ENCODE results near the gene TCAP.

The TCAP gene, protein sequence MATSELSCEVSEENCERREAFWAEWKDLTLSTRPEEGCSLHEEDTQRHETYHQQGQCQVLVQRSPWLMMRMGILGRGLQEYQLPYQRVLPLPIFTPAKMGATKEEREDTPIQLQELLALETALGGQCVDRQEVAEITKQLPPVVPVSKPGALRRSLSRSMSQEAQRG

DNA sequence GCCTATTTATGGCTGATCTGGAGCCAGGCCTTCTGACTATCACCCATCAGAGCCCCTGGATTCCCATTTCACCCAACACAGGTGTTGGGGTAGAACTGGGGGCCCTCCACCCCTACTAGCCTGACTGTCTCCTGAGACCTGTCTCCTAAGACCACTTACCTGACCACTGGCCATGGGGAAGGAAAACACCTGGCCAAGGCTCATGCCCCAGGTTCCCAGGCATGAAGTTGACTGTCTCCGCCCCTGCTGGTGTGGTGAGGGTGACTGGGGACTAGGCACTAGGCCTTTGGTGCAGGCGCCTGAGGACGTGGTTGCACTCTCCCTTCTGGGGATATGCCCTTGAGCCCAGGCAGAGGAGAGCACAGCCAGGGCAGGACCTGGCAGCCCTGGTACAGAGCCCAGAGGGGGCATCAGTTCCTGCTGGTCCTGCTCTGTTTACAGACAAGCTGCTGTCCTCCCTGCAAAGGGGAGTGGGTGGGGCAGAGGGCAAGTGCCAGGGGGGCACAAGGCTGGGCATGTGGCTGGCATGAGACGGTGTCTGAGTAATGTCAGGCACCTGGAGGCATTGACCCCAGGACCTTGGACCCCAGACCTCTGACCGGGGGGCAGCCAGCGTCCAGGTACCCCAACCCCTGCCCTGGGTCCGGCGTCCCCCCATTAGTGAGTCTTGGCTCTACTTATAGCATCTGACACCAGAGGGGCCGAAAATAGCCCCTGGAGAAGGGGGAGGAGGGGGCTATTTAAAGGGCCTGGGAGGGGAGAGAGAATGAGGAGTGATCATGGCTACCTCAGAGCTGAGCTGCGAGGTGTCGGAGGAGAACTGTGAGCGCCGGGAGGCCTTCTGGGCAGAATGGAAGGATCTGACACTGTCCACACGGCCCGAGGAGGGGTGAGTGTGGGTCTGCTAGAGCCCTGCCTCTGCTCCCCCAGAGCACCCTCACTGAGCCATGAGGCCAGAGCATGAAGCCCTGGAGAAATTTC is at the start of gene TCAP:
Gene TCAP, plus strand, starts transcription at position 769 of the 981 bp plus-strand sequence. Its CDS starts 11 bp downstream, at position 780.
- Mint-ChIP-seq H3K27me3 (peaks cover 12% of the 10 kb centered on the region), H3K36me3 (ENCODE audit: low read depth) (peaks cover 5% of the 10 kb centered on the region), H3K4me3 (no peak within 1 kb of the TSS), H3K9me3 (no peaks in the 10 kb centered on the region), H3K4me1 (ENCODE audit: low read depth) (peaks cover 19% of the 10 kb centered on the region), H3K27ac (no peak within 1 kb of the TSS)

DNA sequence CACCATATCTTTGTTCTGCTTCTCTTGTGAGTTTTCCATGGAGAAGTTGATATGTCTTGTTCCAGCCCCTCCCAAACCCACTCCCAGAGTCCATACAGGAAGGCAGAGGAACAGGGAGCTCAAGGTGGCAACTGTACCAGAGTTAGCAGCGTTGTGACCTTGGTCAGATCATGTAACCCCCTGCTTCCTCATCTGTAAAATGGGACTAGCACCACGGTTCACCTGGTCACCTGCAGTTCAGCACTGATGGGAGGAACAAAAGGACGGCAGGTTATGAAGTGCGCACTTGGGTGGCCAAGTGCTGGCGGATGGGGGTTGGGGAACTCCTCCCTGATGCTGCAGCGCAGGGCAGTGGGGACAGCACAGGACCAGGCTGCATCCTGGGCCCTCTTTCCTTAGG is 49.7 kb upstream of the TCAP start:
- H3K27me3 Mint-ChIP-seq = peaks cover 22% of the 10 kb centered on the region
- no peaks in the 10 kb centered on the region for H3K36me3 Mint-ChIP-seq (ENCODE audit: low read depth)
- H3K4me1 Mint-ChIP-seq (ENCODE audit: low read depth) = peaks cover 3% of the 10 kb centered on the region
- H3K4me3 Mint-ChIP-seq = no peak overlapping the region
- H3K9me3 Mint-ChIP-seq = no peaks in the 10 kb centered on the region
- H3K27ac Mint-ChIP-seq = no peak overlapping the region

DNA sequence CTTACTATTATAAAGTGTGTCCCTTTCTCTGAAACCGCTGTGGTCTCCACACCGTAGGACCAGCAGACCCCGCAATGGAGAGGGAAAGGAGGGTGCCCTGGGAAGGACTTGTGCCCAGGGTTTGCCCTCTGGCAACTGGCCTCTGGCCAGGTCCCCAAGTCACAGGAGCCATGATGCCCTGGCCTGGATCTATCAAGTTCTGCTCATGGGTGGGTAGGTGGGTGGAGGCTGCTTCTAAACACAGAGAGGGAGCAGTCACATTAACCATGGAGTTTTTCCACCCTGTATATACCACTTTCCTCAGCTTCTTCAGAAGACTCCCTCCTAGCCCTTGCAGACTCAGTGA is 48.1 kb upstream of the TCAP start:
- no peaks in the 10 kb centered on the region for H3K36me3 Mint-ChIP-seq (ENCODE audit: low read depth)
- H3K4me1 Mint-ChIP-seq (ENCODE audit: low read depth) = peaks cover 7% of the 10 kb centered on the region
- H3K4me3 Mint-ChIP-seq = peak overlapping the region; percentile 43
- H3K9me3 Mint-ChIP-seq = no peaks in the 10 kb centered on the region
- H3K27ac Mint-ChIP-seq = peak overlapping the region; percentile 52
- H3K27me3 Mint-ChIP-seq = peaks cover 17% of the 10 kb centered on the region

DNA sequence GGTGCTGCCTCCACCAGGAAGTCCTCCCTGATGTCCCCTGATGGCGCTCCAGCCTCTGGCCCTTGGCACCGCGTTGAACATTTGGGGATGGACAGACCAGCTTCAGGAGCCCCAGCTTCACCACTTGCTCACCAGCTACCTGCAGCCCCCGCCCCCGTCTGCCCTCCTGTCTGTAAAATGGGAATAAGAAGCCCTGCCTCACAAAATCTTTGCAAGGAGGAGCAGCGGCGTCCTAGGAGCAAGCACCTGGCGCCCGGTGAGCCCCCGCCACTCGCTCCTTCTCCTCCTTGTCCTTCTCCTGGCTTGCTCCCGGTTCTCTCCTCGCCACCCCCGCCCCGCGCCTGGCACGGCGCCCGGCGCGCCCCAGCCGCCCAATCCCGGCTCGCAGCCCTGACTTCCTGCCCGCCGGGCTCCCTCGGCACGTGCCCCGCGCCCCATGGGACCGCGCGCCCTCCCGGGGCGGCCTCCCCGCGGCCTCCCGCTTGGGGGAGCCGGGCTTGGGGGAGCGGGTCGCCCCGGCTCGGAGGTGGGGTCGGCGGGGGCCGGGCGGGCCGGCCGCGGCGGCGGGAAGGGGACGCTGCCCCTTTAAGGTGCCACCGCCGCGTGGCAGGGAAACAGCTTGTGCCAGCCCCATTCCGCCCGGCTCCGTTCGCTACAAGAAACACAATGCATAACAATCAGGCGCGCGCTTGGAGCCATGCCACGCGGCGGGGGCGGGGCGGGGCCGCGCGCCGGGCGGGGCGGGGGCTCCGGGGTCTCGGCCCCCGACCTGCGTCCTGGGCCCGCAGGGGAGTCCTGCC is 47.5 kb upstream of the TCAP start:
- peak overlapping the region; percentile 70 for H3K4me3 Mint-ChIP-seq
- no peaks in the 10 kb centered on the region for H3K36me3 Mint-ChIP-seq (ENCODE audit: low read depth)
- peaks cover 12% of the 10 kb centered on the region for H3K4me1 Mint-ChIP-seq (ENCODE audit: low read depth)
- no peaks in the 10 kb centered on the region for H3K9me3 Mint-ChIP-seq
- peak overlapping the region; percentile 52 for H3K27ac Mint-ChIP-seq
- H3K27me3 Mint-ChIP-seq = peaks cover 17% of the 10 kb centered on the region

DNA sequence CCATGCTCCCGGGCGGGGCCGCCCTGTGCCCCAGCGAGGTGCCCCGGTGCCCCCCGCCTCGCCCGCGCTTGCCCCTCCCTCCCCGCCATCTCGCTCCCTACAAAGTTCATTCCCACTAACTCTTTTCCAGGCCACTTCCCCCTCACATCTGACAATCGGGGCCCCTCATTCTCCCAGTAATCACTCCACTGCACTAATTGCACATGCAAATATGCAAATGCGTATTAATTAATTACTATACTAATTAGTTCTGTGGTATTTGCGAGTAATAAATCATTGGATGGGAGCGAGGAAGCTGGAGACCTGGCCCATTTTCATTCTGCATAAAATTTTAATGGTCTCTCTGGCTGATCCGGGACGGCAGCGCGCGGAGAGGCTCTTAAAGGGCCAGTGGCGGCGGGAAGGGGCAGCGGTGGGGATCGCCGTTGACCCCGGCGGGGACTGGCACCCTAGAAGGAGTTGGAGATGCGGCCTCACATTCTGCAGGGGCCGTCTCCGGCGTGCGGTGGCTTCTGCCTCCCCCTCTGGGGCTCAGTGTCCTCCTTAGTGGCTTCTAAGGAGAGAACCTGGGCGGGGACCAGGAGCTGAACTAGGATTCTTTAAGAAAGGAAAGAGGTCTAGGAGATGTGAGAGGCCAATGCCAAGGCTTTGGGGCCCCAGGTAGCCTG is 46.8 kb upstream of the TCAP start:
- Mint-ChIP-seq H3K36me3 (ENCODE audit: low read depth) (no peaks in the 10 kb centered on the region), H3K9me3 (no peaks in the 10 kb centered on the region), H3K4me1 (ENCODE audit: low read depth) (peaks cover 19% of the 10 kb centered on the region), H3K27me3 (peaks cover 13% of the 10 kb centered on the region), H3K4me3 (peak overlapping the region; percentile 70), H3K27ac (peak overlapping the region; percentile 76)

DNA sequence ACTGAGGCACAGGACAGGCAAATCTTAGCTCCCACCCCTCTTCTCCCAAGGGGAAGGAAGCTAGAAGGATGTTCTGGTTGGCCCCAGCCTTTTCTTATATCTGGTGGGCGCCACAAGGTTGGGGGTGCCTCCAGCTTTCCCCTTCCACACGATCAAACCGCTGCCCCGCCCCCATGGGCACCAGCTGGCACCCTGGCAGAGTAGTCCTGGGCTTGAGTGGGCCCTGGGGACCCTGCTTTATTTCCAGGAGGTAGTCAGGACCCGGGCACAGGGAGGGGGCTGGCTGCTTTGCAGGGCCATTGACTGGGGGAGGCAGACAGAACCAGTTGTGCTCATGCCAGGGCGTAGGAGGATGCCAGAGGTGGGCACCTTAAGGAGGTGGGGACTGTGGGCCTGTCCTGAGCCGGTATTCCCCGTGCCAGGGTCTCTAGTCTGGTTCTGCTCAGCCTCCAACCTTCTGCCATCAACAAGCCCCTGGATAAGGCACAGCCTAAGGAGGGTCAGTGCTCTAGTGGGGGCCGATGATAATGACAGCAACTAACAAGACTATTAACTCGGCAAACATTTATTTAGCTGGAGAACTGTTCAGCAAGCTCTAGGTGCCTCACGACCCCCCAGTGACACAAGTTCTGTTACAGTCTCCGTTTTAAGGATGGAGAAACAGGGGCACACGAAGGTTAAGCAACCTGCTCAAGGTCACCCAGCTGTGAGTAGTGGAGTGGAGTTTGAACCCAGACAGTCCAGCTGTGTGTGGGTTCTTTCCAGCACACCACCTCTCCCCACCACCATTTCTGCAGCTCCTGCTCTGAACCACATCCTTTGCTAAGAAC is 46.0 kb upstream of the TCAP start:
- Mint-ChIP-seq H3K4me1 (ENCODE audit: low read depth) (peaks cover 23% of the 10 kb centered on the region), H3K9me3 (no peaks in the 10 kb centered on the region), H3K4me3 (no peak overlapping the region), H3K27ac (no peak overlapping the region), H3K36me3 (ENCODE audit: low read depth) (no peaks in the 10 kb centered on the region), H3K27me3 (peaks cover 13% of the 10 kb centered on the region)

DNA sequence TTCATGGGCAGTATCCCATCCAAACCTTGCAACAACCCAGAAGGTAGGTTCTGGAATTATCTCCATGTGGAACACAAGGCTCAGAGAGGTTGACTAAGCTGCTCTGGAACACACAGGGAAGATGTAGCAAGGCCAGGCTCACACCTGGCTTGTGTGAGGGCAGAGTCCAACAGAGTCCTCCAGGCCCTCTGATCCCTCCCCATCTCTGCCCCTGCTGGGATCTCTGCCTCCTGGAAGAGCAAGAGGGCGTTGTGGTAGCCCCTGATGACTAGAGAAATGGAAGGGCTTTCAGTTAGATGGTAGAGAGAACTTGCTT is 45.4 kb upstream of the TCAP start:
- H3K36me3 Mint-ChIP-seq (ENCODE audit: low read depth) = no peaks in the 10 kb centered on the region
- peaks cover 23% of the 10 kb centered on the region for H3K4me1 Mint-ChIP-seq (ENCODE audit: low read depth)
- no peak overlapping the region for H3K4me3 Mint-ChIP-seq
- H3K9me3 Mint-ChIP-seq = no peaks in the 10 kb centered on the region
- H3K27ac Mint-ChIP-seq = no peak overlapping the region
- H3K27me3 Mint-ChIP-seq = peaks cover 13% of the 10 kb centered on the region

DNA sequence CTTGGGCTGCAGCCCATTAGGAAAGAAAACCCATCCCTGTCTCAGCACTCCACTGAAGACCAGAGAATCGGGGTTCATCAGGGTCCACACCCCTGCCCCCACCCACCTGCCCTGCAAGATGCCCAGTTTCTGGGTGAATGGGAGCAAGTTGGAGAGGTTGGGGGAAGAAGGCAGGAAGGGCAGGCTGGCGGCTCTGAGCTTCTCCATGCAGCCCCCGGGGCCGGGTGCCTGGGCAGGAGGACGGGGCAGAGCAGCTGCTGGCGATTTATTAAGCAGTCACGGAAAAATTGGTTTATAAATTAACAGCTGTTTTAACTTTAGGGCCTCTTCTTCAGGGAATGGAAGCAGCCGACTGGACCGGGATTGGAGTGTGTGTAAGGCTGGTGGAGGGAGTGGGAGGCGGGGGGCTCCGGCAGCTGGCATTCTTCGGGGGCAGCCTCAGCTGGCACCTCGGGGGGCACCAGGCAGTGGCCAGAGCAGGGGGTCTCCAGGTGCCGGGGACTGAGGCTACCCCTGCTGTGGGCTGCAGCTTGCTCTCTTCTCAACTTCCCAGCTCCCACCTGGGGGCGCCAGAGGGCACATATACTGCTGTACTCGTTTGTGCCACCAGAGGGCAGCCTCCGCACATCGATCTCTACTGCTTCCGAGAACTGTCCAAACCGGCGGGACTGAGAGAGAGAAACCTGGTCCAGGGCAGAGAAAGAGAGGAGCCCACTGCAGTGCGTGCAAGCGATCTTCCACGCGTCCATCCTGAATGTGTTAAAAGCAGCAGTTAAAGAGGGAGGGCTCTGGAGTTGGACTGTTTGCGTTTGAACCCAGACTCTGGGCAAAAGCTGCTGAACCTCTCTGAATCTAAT is 43.4 kb upstream of the TCAP start:
- Mint-ChIP-seq H3K4me1 (ENCODE audit: low read depth) (peaks cover 29% of the 10 kb centered on the region), H3K9me3 (no peaks in the 10 kb centered on the region), H3K36me3 (ENCODE audit: low read depth) (no peaks in the 10 kb centered on the region), H3K4me3 (peak overlapping the region; percentile 77), H3K27ac (peak overlapping the region; percentile 93), H3K27me3 (peaks cover 22% of the 10 kb centered on the region)

DNA sequence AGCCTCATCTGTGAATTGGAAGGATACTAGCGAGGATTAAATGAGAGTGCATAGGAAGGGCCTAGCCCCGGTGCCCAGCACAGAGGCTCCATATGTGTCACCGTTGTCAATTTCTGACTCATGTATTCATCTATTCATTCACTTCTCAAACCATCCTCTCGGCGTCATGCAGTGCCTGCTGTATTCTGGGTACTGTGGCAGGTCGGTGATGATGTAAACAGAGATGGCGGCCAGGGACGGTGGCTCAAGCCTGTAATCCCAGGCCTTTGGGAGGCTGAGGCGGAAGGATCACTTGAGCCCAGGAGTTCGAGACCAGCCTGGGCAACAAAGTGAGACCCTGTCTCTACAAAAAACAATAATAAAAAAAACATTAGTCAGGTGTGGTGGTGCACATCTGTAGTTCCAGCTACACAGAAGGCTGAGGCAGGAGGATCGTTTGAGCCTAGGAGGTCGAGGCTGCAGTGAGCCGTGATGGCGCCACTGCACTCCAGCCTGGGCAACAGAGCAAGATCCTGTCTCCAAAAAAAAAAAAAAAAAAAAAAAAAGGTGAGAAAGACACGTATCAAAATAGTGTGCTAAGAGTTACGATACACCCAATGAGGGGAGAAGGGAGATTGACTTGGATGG is 42.7 kb upstream of the TCAP start:
- no peaks in the 10 kb centered on the region for H3K36me3 Mint-ChIP-seq (ENCODE audit: low read depth)
- H3K27me3 Mint-ChIP-seq = peaks cover 24% of the 10 kb centered on the region
- H3K4me3 Mint-ChIP-seq = peak overlapping the region; percentile 77
- H3K9me3 Mint-ChIP-seq = no peaks in the 10 kb centered on the region
- peaks cover 32% of the 10 kb centered on the region for H3K4me1 Mint-ChIP-seq (ENCODE audit: low read depth)
- peak overlapping the region; percentile 93 for H3K27ac Mint-ChIP-seq

DNA sequence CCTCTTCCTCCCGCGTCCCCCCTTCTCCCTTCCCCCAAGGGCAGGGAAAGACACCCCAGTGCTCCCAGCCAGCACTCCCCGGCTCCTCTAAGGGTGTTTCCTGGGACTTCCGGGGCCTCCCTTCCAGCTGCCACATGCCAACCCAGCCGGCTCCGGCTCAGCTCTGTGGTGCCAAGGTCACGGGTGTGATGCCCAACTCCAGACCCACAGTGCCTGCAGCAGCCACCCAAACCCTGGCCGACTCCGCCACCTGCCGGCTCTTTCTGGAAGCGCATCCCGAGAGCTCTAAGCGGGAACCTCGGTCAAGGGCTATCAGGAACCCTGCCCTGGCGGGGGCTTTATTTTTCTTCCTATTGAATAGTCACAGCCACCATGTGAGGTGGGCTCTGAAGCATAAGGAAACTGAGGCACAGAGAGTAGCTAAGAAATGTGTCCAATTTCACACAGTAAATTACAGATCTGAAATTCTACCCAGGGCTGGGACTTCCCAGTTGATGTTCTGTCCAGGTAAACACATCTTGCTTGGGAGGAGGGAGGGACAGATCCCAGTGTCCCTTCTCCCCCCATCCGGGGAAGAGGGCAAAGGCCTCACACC is 41.7 kb upstream of the TCAP start:
- H3K4me1 Mint-ChIP-seq (ENCODE audit: low read depth) = peaks cover 29% of the 10 kb centered on the region
- H3K36me3 Mint-ChIP-seq (ENCODE audit: low read depth) = no peaks in the 10 kb centered on the region
- peaks cover 30% of the 10 kb centered on the region for H3K27me3 Mint-ChIP-seq
- H3K27ac Mint-ChIP-seq = no peak overlapping the region
- H3K4me3 Mint-ChIP-seq = no peak overlapping the region
- no peaks in the 10 kb centered on the region for H3K9me3 Mint-ChIP-seq

DNA sequence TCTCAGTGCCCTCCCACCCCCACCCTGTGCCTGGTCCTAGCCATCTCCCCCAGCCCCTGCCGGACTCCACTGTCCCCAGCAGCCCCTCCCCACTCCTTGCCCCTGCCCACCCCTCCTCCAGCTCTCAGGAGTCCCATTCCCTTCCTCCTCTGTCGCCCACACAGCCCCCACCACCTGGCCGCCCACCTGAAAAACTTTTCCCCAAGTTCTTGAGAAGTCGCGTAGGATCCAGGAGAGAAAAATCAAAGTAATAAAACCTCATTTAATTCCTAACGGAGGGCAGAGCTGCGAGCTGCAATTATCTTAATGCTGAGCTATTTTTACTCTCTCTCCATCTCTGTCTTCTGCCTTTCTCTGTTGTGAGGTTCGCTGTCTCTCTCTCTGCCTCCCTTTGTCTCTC is 40.8 kb upstream of the TCAP start:
- no peak overlapping the region for H3K27ac Mint-ChIP-seq
- H3K9me3 Mint-ChIP-seq = no peaks in the 10 kb centered on the region
- H3K36me3 Mint-ChIP-seq (ENCODE audit: low read depth) = no peaks in the 10 kb centered on the region
- H3K4me1 Mint-ChIP-seq (ENCODE audit: low read depth) = peaks cover 29% of the 10 kb centered on the region
- no peak overlapping the region for H3K4me3 Mint-ChIP-seq
- H3K27me3 Mint-ChIP-seq = peaks cover 33% of the 10 kb centered on the region

DNA sequence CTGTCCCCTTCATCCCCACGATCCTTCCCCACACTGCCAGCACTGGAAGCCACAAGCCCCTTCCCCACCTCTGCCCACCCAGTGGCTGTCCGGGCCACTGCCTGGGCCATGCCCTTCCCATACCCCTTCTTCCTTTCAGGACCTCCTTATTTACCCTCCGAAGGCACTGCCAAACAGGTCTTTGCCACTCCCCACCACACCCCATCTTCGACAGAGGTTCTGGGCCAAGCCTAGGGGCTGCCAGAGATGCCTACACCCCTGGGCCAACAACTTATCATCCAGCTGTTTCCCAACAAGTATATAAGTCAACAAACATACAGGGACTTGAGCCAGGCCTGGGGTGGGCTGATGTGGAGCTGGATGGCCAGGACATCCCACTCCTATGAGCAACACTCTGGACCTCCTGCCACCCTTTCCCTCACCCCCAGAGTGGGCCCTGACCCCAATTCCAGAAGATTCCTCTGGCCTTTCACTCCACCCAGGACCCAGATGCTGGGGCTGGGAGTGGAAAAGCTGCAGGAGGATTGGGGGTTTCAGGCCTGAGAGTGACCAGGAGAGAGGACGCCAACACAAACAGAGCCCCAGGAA is 39.9 kb upstream of the TCAP start:
- Mint-ChIP-seq H3K4me1 (ENCODE audit: low read depth) (peaks cover 29% of the 10 kb centered on the region), H3K36me3 (ENCODE audit: low read depth) (no peaks in the 10 kb centered on the region), H3K27me3 (peaks cover 35% of the 10 kb centered on the region), H3K9me3 (no peaks in the 10 kb centered on the region), H3K4me3 (no peak overlapping the region), H3K27ac (no peak overlapping the region)

Data from stimulated activated naive CD8-positive, alpha-beta T cell treated with anti-CD3 and anti-CD28 coated beads, Interleukin-15, Interleukin-2, amounts not matched to agents 100 ng/mL and 50 ng/mL, for 24 hours (primary cell).